MM.1S (cell line): ENCODE results near the gene TXLNG.

ENCODE experiments used
- EZH2 ChIP-seq: fragments of 300-600 bp; sonication (generic); optimal IDR thresholded peaks from 2 replicates; pipeline ENCODE3; 2017; ENCODE audit warnings: low read depth, mild to moderate bottlenecking, antibody characterized with exemption, low read length, mixed read lengths
- EZH2phosphoT487 ChIP-seq: fragments of 300-600 bp; sonication (generic); IDR thresholded peaks from 2 replicates; pipeline ENCODE4 v1.6.1; 2018; ENCODE audit warnings: antibody characterized with exemption, low read length
- TF ChIP-seq, protein P1 (sequence below): fragments of 300-600 bp; sonication (generic); IDR thresholded peaks from 2 replicates; pipeline ENCODE4 v1.5.1; 2016; ENCODE audit warnings: antibody characterized with exemption, low read length, mixed read lengths

DNA sequence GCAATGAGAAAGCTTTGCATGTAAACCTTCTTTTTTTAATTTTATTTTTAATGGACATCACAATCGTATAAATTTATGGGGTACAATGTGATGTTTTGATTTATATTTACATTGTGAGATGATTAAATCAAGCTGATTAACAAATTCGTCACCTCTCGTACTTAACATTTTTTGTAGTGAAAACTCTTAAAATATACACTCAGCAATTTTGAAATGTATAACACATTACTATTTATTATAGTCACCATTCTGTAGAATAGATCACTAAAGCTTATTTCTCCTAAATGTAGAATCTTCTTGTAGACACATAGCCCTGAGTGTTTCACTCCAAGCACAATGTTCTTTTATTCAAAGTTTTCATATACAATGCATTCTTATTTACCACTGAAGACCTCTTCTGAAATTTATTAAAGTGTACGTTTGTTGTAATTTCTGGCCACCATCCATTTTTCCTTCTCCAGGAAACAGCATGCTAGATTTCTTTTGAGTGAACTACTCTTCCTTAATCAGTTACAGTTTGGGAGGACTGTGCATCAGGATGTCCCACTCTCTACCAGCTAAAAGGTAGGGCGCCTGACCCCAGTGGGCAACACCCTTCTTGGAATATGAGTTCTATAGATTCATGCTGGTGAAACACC is 88.3 kb downstream of the TXLNG start:
- no peak for TF ChIP-seq EZH2
- TF ChIP-seq, protein P1, sequence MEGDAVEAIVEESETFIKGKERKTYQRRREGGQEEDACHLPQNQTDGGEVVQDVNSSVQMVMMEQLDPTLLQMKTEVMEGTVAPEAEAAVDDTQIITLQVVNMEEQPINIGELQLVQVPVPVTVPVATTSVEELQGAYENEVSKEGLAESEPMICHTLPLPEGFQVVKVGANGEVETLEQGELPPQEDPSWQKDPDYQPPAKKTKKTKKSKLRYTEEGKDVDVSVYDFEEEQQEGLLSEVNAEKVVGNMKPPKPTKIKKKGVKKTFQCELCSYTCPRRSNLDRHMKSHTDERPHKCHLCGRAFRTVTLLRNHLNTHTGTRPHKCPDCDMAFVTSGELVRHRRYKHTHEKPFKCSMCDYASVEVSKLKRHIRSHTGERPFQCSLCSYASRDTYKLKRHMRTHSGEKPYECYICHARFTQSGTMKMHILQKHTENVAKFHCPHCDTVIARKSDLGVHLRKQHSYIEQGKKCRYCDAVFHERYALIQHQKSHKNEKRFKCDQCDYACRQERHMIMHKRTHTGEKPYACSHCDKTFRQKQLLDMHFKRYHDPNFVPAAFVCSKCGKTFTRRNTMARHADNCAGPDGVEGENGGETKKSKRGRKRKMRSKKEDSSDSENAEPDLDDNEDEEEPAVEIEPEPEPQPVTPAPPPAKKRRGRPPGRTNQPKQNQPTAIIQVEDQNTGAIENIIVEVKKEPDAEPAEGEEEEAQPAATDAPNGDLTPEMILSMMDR: no peak
- no peak for TF ChIP-seq EZH2phosphoT487
